NCI-H774 (cell line): ENCODE measurements around the gene TRMT6.

ENCODE experiments used
- DNase-seq: peaks from one replicate; lab custom pipeline; 2025; lab: John Stamatoyannopoulos, UW

The TRMT6 gene

DNA sequence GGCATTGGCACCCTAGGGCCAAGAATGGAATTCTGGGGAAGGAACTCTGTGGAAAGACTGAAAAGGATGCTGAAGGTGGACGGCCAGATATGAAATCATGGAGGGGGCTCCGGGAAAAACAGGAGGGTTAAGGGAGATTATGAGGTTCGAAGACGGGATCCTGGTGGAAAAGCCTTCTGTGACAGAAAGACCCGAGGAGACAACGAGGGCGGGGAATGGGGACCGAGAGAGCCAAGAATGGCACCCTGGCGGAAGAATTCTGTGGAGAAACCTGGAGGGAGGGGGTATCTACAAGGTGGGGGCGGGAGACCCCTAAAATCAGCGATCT, 426 bp downstream of the TRMT6 start:
- no peak for DNase-seq

DNA sequence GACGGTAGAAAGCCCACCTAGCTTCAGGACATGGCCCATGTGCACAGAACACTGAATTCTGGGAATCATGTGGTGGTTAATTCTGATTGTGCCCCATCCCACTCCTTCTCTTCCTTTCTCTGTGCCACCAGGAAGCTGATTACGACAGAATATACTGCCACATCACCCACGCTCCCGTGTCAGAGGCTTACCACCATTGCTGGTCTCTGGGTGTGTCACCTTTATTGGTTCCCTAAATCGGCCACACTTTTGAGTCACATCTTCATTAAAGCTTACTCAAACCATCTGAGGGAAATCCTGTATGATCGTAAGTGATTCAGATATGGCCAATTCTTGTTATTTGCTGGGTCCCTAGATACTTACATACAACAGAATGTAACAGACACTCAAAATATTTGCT, 3.1 kb downstream of the TRMT6 start:
- no peak for DNase-seq

- no peak for DNase-seq
These were observed 4.4 kb downstream of the TRMT6 start for GRCh38 chr20:5945963-5946362.

- DNase-seq: no peak
These were observed 11.8 kb downstream of the TRMT6 start for GRCh38 chr20:5938456-5939029.

GRCh38 chr20:5936238-5936637, 14.1 kb downstream of the TRMT6 start:
- DNase-seq: no peak

- DNase-seq: no peak
These were observed 14.9 kb downstream of the TRMT6 start for GRCh38 chr20:5935384-5935783.

GRCh38 chr20:5933802-5934436, 16.4 kb downstream of the TRMT6 start:
- DNase-seq: no peak

DNA sequence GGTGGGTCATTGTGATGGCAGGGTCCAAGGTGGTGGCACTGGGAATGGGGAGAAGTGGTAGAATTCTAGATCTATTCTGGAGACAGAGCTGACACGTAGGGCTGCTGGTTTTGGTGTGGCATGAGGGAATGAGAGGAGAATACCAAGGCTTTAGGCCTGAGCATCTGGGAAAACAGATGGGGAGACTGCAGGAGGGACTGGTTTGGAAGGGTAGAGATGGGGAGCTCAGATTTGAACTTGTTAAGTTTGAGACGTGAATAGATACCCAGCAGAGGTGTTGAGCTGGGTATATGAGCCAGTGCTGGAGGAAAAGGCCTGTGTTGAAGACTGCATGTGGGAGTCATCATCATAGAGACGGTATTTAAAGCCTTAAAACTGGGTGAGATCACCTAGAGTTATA, 17.5 kb downstream of the TRMT6 start:
- DNase-seq: no peak

- DNase-seq: no peak
These were observed 18.9 kb downstream of the TRMT6 start for GRCh38 chr20:5931411-5931810.

- no peak for DNase-seq
These were observed 21.3 kb downstream of the TRMT6 start for GRCh38 chr20:5928836-5929715.

DNA sequence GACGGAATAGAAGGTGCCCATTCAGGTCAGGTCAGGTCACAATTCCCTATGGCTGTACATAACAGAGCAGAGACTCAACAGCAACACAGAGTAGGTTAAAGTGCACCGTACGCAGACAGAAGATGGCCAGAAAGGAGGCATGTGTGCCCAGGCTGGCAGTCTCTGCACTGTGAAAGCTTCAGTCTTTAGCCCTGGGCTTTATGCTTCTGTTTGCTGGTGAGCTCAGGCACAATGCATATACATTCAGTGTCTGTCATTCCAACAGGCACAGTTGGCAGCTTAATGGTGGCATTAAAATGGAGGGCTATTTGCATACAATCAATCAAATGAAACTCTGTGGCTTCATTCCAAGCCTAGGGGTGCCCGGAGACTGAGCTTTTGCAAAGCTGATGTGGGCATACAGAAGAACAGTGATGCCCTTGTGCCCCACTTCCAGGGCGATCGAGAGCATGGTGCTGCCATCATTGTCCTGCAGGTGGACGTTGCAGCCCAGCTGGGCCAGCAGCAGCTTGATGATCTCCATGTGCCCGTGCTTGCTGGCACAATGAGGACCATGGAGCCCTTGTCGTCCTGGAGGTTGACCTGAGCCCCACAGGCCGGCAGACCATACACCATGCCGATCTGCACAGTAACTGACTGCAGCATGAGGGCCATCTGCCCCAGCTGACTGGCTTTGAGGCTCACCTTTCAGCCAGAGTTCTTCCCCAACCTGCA, 22.4 kb downstream of the TRMT6 start:
- DNase-seq: no peak

DNA sequence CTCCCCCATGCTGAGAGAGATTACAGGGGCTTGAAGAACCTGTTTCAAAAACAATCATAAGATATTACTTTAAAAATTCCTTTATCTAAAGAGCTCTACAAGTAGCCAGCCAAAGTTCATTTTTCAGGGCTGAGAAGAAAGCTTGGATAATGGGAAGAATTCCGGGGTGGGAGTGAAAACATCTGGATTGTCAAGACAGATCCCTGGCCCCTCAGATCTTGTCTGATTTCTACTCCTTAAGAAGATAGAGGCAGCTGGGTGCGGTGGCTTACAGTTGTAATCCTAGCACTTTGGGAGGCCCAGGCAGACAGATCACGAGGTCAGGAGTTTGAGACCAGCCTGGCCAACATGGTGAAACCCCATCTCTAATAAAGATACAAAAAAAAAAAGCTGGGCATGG, 24.8 kb downstream of the TRMT6 start:
- DNase-seq: no peak

GRCh38 chr20:5923493-5923892, 26.8 kb downstream of the TRMT6 start:
- no peak for DNase-seq

- no peak for DNase-seq
These were observed 29.8 kb downstream of the TRMT6 start for GRCh38 chr20:5920581-5920980.

DNA sequence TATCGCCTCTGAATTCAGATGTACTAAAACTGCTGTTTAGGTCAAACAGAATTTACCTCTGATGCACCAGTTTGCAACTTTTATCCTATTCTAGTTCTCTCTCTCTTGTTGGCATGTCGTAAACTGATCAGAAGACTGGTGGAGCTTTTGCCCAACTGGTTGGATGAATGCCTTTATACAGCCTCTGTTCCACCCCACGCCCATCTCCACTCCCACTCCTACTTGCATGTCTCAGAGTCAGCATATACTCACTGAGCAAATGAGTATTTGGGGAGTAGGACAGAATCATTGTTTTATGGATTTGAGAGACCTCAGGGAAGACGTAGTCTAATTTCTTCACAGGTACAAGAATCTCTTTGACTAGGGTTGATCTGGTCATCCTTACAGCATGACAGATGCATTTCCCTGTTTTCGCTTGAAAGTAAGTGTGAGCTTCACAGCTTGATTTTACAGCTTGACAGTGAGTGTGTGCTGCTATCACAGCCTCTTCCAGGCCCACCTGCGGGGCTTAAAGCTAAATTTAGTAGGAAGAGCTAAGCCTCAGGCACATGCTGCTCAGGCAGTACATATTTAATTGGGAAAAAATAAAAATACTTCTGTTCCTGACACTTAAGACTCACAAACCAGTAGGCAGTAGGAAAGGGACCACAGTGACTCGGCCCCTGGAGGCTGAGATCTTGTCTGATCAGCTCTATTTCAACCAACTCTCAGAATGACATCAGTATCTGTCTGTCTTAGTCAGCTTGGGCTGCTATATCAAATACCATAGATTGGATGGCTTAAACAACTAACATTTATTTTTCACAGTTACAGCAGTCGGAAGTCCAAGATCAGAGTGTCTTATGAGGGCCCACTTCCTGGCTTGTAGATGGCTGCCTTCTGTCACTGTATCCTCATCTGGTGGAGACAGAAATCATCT, 30.4 kb downstream of the TRMT6 start:
- DNase-seq: no peak

DNA sequence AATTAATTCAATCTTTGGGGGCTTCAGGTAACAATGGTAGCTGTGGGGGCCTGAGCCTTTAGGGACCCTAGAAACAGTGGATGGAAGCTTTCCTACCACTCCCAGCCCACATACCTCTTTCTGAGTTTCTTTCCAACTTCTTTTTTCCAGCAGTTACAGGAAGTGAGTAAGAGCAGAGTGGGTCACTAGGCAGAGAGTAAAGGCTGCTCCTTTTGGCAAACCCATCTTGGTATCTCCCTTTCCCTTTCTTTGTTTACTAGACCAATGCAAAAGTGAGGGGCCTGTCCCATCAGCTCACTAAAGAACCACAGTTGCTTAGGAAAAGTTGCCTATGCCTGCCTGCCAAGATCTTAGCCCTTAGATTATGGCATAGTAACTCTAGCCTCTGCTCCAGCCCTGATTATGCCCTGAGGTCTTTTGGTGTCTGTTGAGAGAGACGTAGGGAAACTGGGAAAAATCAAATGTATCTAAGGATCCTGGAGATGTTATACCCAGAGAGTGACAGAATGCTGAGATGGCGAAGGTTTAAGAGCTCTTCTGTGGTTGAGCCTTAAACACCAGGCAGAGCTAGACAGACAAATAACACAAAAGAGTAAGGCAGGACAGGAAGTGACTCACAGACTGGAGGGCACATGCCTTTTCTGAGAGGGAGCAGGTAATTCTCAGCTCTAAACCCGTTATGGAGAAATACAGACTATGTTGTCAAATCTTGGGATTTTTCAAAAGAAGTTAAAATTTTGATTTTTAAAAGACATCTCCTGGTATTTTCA, 31.3 kb downstream of the TRMT6 start:
- DNase-seq: no peak

DNA sequence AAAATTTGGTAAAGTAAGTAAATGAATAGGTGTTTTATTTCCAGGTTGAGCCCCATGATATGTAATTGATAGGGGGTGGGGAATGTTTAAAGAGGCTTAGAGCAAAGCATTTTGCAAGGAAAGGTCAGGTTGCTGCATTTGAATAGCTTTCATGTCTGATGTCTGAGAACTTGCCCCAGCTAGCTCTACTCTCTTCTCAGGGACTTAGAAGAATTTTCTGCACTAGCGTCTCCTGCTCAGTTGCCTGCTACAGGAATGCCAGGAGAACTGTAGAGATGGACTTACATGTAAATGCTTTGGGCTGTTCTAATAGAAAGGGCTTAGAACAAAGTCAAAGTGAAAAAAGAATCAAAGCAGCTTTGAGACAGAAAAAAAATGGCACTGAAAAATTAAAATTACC, 35.5 kb downstream of the TRMT6 start:
- DNase-seq: no peak

- no peak for DNase-seq
These were observed 37.2 kb downstream of the TRMT6 start for GRCh38 chr20:5913166-5913565.

DNA sequence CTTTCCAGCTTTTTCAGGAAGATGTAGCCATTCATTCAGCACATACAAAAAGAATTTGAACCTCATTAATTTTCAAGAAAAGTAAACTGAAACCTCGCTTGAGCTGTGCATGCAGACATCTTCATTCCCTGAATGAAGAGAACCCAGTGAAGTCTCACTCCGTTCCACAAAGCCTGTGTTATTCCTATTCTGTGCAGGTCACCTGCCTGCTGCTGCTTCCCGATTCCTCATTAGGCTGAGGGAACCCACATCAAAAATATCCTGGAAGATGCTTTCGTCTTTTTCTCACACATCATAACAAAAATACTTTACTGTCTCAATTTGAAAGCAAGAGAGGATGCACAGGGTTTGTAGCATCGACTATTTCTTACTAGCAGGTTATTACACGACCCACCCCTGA, 40.1 kb downstream of the TRMT6 start:
- DNase-seq: no peak

- no peak for DNase-seq
These were observed 41.4 kb downstream of the TRMT6 start for GRCh38 chr20:5908981-5909380.

DNA sequence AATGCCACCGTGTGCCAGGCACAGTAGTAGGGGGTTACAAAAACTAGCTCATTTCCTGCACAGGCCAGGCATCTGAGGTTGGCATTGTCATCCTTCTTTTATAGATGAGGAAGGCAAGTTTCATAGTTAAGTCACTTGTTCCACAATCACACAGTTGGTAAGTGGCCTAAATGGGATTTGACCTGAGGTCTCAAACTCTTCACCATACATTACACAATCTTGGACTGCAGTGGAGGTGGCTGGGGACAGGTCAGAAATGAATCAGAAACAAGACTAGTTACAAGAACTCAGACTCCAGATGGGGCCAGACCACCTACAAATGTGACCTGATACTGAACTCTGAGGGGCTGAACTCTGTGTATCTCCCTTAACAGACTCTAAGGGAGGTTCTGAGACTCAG, 49.4 kb downstream of the TRMT6 start:
- no peak for DNase-seq
